PC-3 (cell line): ENCODE data around the gene CHD9. TPM values are rescaled to one million over a fixed set of nuclear protein-coding genes. Genes with fewer than 3 reads are reported as not detected.
A peak's percentile ranks its signal among the peaks of the same experiment; 100 is the strongest.

Experiments
- ATAC-seq: fragments of 200-7000 bp; cut with Tn5 transposase; 2 replicates; pipeline ENCODE4 v1.9.1; 2020; ENCODE audit warnings: mild to moderate bottlenecking, moderate library complexity
- BruUV-seq: library from RNA; stranded (reverse); fragments of 400-500 nt; replicated peaks from 2 replicates; lab custom pipeline; 2021; lab: Mats Ljungman, UMichigan
- CTCF ChIA-PET: fragments of 300-600 bp; sonication (Branson Sonifier 250); formaldehyde crosslinking; loops from one replicate; lab custom pipeline; 2022; ENCODE audit warnings: antibody characterized with exemption; lab: Charles Lee
- POLR2A ChIA-PET: fragments of 300-600 bp; sonication (Branson Sonifier 250); formaldehyde crosslinking; loops from one replicate; lab custom pipeline; 2022; ENCODE audit warnings: antibody characterized with exemption; ENCODE audit not compliant: unreplicated experiment; lab: Charles Lee
- DNase-seq: peaks from one replicate; pipeline ENCODE4 v3.0.0-alpha.2; 2015
- H2AFZ ChIP-seq: fragments of 300-600 bp; sonication (generic); 2 replicates; pipeline ENCODE4 v1.6.0; 2016; ENCODE audit warnings: antibody characterized with exemption, low read length
- H3F3A ChIP-seq: fragments of 300-600 bp; sonication (generic); one replicate; pipeline ENCODE4 v1.6.0; 2017; ENCODE audit warnings: antibody characterized with exemption, low read length, control low read depth, mild to moderate bottlenecking; ENCODE audit not compliant: unreplicated experiment
- H3K27ac ChIP-seq: fragments of 300-600 bp; sonication (generic); 2 replicates; pipeline ENCODE4 v1.5.1; 2016; ENCODE audit warnings: mild to moderate bottlenecking, low read length
- H3K27me3 ChIP-seq: fragments of 300-600 bp; sonication (generic); 2 replicates; pipeline ENCODE4 v1.6.1; 2016; ENCODE audit warnings: low read length, mixed read lengths
- H3K36me3 ChIP-seq: fragments of 300-600 bp; sonication (generic); 2 replicates; pipeline ENCODE4 v1.6.1; 2016; ENCODE audit warnings: low read depth, mixed run types, low read length, mixed read lengths
- H3K4me1 ChIP-seq: fragments of 300-600 bp; sonication (generic); 2 replicates; pipeline ENCODE4 v1.5.1; 2016; ENCODE audit warnings: low read length; ENCODE audit not compliant: insufficient read depth
- H3K4me2 ChIP-seq: fragments of 300-600 bp; sonication (generic); 2 replicates; pipeline ENCODE4 v1.6.0; 2016; ENCODE audit warnings: low read length
- H3K4me3 ChIP-seq: fragments of 300-600 bp; sonication (generic); 2 replicates; pipeline ENCODE4 v1.5.1; 2016; ENCODE audit warnings: mild to moderate bottlenecking, low read length, mixed read lengths
- H3K79me2 ChIP-seq: fragments of 300-600 bp; sonication (generic); 2 replicates; pipeline ENCODE4 v1.6.1; 2017; ENCODE audit warnings: low read length, mixed read lengths
- H3K9ac ChIP-seq: fragments of 300-600 bp; sonication (generic); 2 replicates; pipeline ENCODE4 v1.6.0; 2016; ENCODE audit warnings: mild to moderate bottlenecking, low read length
- H3K9me2 ChIP-seq: fragments of 300-600 bp; sonication (generic); replicated peaks from 2 replicates; pipeline ENCODE4 v1.6.1; 2016; ENCODE audit warnings: mixed run types, low read length, mixed read lengths
- H3K9me3 ChIP-seq: fragments of 300-600 bp; sonication (generic); 2 replicates; pipeline ENCODE4 v1.6.1; 2016; ENCODE audit warnings: low read length, mixed read lengths
- H4K20me1 ChIP-seq: fragments of 300-600 bp; sonication (generic); 2 replicates; pipeline ENCODE4 v1.6.1; 2016; ENCODE audit warnings: low read length, mixed read lengths
- EZH2 ChIP-seq: fragments of 300-600 bp; sonication (generic); IDR thresholded peaks from one replicate; pipeline ENCODE4 v1.6.1; 2017; ENCODE audit warnings: antibody characterized with exemption, mild to moderate bottlenecking, low read length; ENCODE audit not compliant: unreplicated experiment
- EZH2phosphoT487 ChIP-seq: fragments of 300-600 bp; sonication (generic); IDR thresholded peaks from 2 replicates; pipeline ENCODE4 v1.6.1; 2018; ENCODE audit warnings: mild to moderate bottlenecking, antibody characterized with exemption, low read length, borderline replicate concordance
- intact Hi-C: fragments of 100-400 bp; cut with micrococcal nuclease; formaldehyde crosslinking; loops from 2 replicates; pipeline ENCODE4 v1.9.0; 2023
- total RNA-seq: library from RNA; depleted of rRNA; stranded (reverse); fragments of >200 nt; gene quantifications from 2 replicates; pipeline ENCODE4 v1.2.3, GENCODE V29; 2014
- TF ChIP-seq, protein P1 (sequence below): fragments of 300-600 bp; sonication (generic); conservative IDR thresholded peaks from 2 replicates; pipeline ENCODE4 v1.5.1; 2017; ENCODE audit warnings: antibody characterized with exemption, low read depth, mild to moderate bottlenecking, low read length

CHD9 gene
- total RNA-seq, 1 experiment from 2014 or later = 13.3 TPM

DNA sequence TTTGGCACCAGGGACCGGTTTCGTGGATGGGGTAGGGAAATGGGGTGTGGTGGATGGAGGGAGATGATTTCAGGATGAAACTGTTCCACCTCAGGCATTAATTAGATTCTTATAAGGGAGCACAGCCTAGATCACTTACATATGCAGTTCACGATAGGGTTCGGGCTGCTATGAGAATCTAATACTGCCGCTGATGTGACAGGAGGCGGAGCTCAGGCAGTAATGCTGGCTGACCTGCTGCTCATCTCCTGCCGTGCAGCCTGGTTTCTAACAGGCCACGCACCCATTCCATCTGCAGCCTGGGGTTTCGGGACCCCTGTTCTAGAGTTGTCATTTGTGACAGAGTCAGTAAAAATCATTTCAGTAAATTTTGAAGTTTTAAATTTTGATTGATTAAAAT, 99.7 kb downstream of the CHD9 start:
- intact Hi-C loops = no loop called here
- Histone ChIP-seq H3K9ac (no peak overlapping the region), H3K9me2 (no peaks in the 10 kb centered on the region), H3K27ac (no peak overlapping the region), H3K27me3 (no peaks in the 10 kb centered on the region), H3F3A (no peaks in the 10 kb centered on the region), H3K9me3 (no peaks in the 10 kb centered on the region), H3K4me2 (no peak overlapping the region), H3K4me1 (no peaks in the 10 kb centered on the region), H4K20me1 (no peaks in the 10 kb centered on the region), H3K4me3 (no peak overlapping the region), H3K36me3 (peaks cover 8% of the 10 kb centered on the region; the same call in 1 of the 2 replicates), H3K79me2 (0 out of 2 replicates have a peak, but pooled peaks cover 5% of the 10 kb centered on the region), H2AFZ (no peak overlapping the region)
- CTCF ChIA-PET = no interaction called here
- no peak for ATAC-seq
- POLR2A ChIA-PET = no interaction called here
- BruUV-seq = no TSS peak
- TF ChIP-seq EZH2 = no peak
- DNase-seq = no peak

DNA sequence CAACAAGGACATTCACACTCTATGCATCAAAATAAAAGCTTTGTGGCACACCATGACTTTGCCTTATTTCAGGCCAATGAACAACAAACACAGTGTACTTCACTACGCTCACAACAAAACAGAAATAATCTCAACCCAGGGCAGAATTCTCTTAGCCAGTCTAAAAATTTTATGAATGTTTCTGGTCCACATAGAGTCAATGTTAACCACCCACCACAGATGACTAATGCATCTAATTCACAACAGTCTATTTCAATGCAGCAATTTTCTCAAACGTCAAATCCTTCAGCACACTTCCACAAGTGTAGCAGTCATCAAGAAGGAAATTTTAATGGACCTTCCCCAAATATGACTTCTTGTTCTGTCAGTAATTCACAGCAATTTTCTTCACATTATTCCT, 101.7 kb downstream of the CHD9 start:
- H3K27me3 ChIP-seq = no peaks in the 10 kb centered on the region
- H3K36me3 ChIP-seq = 0 out of 2 replicates have a peak, but pooled peaks cover 5% of the 10 kb centered on the region
- H3K4me3 ChIP-seq = no peak overlapping the region
- H3K27ac ChIP-seq = no peak overlapping the region
- H3F3A ChIP-seq = no peaks in the 10 kb centered on the region
- H3K79me2 ChIP-seq = 0 out of 2 replicates have a peak, but pooled peaks cover 5% of the 10 kb centered on the region
- POLR2A ChIA-PET = no interaction called here
- H3K9me3 ChIP-seq = no peaks in the 10 kb centered on the region
- no peaks in the 10 kb centered on the region for H4K20me1 ChIP-seq
- no peak for ATAC-seq
- no peak for DNase-seq
- CTCF ChIA-PET = no interaction called here
- H3K4me1 ChIP-seq = no peaks in the 10 kb centered on the region
- no peak for TF ChIP-seq EZH2phosphoT487
- TF ChIP-seq EZH2 = no peak
- TF ChIP-seq, protein P1, sequence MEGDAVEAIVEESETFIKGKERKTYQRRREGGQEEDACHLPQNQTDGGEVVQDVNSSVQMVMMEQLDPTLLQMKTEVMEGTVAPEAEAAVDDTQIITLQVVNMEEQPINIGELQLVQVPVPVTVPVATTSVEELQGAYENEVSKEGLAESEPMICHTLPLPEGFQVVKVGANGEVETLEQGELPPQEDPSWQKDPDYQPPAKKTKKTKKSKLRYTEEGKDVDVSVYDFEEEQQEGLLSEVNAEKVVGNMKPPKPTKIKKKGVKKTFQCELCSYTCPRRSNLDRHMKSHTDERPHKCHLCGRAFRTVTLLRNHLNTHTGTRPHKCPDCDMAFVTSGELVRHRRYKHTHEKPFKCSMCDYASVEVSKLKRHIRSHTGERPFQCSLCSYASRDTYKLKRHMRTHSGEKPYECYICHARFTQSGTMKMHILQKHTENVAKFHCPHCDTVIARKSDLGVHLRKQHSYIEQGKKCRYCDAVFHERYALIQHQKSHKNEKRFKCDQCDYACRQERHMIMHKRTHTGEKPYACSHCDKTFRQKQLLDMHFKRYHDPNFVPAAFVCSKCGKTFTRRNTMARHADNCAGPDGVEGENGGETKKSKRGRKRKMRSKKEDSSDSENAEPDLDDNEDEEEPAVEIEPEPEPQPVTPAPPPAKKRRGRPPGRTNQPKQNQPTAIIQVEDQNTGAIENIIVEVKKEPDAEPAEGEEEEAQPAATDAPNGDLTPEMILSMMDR = no peak
- no peak overlapping the region for H2AFZ ChIP-seq
- no TSS peak for BruUV-seq
- no peaks in the 10 kb centered on the region for H3K9me2 ChIP-seq
- H3K9ac ChIP-seq = no peak overlapping the region
- intact Hi-C loops = no loop called here
- H3K4me2 ChIP-seq = no peak overlapping the region

DNA sequence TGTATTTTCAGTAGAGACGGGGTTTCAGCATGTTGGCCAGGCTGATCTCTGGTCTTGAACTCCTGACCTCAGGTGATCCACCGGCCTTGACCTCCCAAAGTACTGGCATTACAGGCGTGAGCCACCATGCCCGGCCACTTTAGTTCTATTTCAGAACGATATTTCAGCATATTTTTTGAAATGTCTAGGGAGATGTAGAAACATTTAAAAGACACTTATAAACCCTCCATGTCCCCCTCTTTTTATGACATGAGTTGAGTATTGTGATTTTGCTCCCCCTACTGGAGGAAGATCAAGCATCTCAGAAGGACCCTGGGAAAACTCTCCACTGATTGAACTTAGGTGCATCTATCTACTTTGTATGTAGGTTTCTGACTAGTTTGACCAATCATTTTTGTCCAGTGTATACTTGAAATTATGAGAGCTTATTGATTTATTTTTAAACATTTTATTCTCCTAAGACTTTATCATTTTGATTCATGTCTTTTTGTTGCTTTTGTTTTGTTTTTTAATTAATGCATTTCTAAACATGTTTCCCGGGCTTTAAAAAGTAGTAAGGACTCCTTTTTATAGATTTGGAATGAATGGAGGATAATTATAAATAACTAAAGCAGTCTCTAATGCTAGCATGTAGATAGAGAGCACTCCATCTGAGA, 105.1 kb downstream of the CHD9 start:
- ATAC-seq (peak; percentile 49; the same call in 1 of the 2 replicates), DNase-seq (peak; percentile 52)
- H3K4me3 ChIP-seq = no peak overlapping the region
- H3K9me3 ChIP-seq = no peaks in the 10 kb centered on the region
- no peaks in the 10 kb centered on the region for H4K20me1 ChIP-seq
- intact Hi-C loops = no loop called here
- CTCF ChIA-PET = no interaction called here
- H3K9ac ChIP-seq = no peak overlapping the region
- H3K79me2 ChIP-seq = no peaks in the 10 kb centered on the region
- no peaks in the 10 kb centered on the region for H3K9me2 ChIP-seq
- no peaks in the 10 kb centered on the region for H3K4me1 ChIP-seq
- H3K4me2 ChIP-seq = no peak overlapping the region
- POLR2A ChIA-PET = no interaction called here
- no peak overlapping the region for H2AFZ ChIP-seq
- no peaks in the 10 kb centered on the region for H3K27me3 ChIP-seq
- 0 out of 2 replicates have a peak, but pooled peaks cover 5% of the 10 kb centered on the region for H3K36me3 ChIP-seq
- BruUV-seq = no TSS peak
- no peak overlapping the region for H3K27ac ChIP-seq
- no peaks in the 10 kb centered on the region for H3F3A ChIP-seq
- TF ChIP-seq EZH2 = no peak
- TF ChIP-seq EZH2phosphoT487 = no peak
- TF ChIP-seq, protein P1 = peak; percentile 69
